ENCODE measurements around the gene UBE2R2.
A peak's percentile ranks its signal among the peaks of the same experiment; 100 is the strongest.
"Not testable (repeated sequence)": the region's sequence is repeated elsewhere in the genome, so short reads cannot be mapped to it uniquely, and the experiment has no call there.

UBE2R2 gene

DNA sequence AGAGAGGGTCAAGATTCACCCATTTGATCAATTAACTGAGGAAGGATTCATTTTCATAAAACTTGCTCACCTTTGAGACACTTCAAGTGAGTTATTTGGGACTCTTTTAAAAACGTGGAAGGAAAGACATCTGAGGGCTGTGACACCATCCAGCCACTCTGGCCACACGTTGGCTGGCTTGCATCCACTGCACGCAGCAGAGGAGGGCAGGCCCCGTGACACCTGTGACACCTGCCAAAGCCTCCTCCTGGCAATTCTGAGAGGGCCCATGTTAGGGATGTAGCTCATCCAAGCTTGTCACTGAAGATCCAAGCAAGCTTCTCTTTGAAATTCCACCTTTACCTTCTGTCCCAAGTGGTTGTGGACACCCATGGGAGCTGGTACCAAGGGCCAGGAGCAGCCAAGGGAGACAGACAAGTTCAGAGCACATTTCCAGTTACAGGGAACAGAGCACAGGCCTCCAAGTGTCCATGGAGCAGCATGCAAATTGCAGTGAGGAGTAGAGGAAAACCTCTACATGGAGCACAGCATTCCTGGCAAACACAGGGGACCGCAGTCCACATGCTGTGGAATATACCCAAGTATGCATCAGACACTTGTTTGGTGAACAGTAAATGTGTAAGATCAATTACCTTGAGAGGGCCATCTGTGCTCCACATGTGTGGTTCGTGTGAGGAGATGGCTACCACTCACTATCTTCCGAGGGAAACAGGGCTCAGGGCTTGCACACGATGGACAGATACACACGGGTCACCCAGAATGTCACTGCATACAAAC, 16.8 kb upstream of the UBE2R2 start:
- DNase-seq (ENCODE audit: low read depth) = no peak

DNA sequence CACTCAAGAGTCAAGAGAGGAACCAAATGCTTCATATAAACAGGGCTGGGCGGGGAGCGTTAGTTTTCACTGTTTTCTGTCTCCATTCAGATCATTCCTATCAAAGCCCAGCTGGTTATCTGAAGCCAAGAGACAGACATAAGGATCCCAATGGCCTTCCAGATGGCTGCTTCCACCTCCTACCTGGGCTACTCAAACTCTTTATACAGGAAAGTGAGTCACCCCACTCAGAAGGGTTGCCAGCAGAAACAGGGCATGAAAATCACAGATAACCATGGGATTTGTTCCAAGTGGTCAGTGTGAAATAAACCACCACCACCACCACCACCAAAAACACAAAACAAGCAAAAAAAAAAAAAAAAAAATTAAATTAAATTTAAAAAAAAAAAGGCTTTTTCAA, 16.1 kb upstream of the UBE2R2 start:
- no peak for DNase-seq (ENCODE audit: low read depth)

DNA sequence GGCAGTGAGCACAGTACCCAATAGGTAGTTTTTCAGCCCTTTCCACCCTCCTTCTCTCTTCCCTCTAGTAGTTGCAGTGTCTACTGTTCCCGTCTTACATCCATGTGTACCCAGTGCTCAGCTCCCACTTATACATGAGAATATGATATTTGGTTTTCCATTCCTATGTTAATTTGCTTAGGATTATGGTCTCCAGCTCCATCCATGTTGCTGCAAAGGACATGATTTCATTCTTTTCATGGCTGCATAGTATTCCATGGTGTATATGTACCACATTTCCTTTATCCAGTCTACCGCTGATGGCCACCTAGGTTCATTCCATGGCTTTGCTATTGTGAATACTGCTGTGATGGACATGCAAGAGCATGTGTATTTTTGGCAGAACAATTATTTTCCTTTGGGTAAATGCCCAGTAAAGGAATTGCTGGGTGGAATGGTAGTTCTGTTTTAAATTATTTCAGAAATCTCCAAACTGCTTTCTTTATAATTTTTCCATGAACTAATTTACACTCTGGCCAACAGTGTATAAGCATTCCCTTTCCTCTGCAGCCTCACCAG, 14.9 kb upstream of the UBE2R2 start:
- not testable (repeated sequence) for DNase-seq (ENCODE audit: low read depth)

DNA sequence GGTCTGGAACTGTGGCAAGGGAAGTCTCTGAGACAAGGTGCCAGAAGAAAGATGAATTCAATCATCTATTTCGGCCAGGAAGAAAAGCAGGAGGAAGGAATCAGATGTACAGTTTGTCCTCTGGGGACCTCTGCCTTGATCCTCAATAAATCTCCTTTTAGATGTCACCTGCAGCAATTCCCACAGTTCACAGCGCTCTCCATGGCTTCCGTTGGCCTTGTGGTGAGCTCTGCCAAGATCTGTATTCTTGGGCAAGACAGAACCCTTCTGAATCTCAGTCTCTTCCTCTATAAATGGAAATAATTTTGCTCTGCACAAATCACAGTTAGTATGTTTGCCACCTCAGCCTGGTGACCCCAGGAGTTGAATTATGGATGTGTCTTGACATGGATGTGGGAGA, 12.8 kb upstream of the UBE2R2 start:
- not testable (repeated sequence) for DNase-seq (ENCODE audit: low read depth)

DNA sequence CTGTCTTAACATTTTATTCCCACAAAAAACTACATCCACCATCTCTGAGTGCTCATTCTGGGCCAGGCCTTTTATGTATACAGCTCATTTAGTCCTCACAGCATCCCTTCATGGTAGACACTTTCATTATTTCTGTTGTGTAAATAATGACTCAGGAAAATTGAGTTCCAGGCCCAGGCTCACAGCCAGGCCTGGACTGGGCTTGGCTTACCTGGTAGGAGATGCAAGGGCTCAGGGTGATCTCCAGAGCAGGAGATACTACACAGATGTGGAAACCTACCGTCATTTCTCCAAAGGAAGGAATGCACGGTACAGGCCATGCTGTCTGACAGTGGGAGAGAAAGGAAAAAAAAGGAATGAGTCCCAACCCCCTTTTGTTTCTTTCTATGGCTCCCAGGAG, 9.8 kb upstream of the UBE2R2 start:
- DNase-seq (ENCODE audit: low read depth) = not testable (repeated sequence)

DNA sequence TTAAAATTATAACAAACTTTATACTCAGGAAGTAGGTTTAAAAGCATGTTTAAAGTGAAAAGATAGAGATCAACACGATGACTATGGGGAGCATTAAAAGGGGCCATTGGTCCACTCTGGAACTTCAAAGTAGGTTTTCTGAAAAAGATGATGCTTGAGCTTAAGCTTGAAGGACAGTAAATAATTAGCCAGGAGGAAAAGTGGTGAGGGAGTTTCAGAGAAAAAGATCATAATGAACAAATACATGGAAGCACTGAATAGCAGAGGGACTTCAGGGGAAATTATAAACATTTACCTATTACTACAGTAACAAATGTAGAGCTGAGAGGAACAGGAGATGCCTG, 8.0 kb upstream of the UBE2R2 start:
- not testable (repeated sequence) for DNase-seq (ENCODE audit: low read depth)

DNA sequence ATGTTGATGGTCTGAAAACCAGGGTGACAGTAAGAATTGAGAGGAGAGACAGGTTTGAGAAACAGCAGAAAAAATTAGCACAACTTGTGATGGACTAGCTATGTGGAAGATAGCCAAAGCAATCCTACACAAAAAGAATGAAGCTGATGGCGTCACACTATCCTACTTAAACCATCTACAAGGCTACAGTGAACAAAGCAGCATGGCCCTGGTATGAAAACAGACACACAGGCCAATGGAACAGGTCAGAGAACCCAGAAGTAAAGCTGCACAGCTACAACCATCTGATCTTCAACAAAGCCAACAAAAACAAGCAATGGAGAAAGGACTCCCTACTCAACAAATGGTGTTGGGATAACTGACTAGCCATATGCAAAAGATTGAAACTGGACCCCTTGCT, 7.5 kb upstream of the UBE2R2 start:
- no peak for DNase-seq (ENCODE audit: low read depth)

DNA sequence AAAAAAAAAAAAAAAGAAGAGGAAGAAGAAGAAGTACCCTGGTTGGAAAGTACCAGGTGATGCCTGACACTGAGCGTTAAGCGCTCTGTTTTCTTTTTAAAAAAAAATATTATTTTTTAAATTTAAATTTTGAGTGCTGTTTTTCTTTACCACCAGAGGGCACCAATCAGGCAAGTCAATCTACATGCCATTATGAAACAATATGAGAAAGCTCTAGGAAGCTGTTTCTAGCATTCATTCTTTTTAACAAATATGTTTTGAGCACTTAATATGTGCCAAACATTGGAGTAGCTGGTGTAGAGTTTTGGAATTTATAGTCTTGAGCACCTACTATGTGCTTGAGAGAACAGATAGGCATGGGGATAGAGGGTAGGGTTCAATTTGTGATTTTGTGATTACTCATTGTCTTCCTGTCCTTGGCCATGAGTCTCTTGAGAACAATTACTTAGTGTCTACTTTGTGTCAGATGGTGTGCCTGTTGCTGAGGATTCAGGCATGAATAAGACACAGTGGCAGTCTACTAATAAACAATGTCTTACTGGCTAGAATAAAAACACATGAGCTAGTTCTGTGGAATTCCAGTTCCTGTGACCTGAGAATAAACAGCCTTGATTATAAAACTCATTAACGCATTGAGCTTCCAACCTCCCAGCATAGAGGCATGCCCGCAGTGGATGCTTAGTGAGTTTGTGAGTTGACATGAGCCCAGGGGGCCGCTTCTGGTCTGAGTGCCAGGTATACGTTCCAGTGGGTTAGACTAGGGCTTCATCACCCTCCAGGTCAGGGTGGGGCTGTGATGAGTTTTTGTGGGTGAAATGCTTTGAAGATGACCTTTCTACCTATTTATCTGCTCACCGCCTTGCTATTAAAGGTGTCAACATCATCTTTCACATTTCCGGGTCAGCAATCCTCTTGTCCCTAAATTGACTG, 3.0 kb upstream of the UBE2R2 start:
- DNase-seq (ENCODE audit: low read depth) = peak; percentile 42

DNA sequence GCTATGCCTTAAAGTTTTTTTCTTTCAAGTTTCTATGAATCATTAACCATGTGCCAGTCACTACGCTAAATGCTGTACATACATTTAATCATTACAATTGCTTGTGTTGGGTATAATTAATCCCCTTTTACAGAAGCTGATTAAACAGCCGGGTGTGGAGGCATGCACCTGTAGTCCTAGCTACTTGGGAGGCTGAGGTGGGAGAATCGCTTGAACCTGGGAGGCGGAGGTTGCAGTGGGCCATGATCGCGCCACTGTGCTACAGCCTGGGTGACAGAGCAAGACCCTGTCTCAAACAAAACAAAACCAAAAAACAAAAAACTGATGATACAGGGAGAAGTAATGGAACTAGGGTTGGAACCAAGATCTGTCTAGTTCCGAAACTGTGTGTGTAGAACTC, 1.2 kb upstream of the UBE2R2 start:
- no peak for DNase-seq (ENCODE audit: low read depth)

DNA sequence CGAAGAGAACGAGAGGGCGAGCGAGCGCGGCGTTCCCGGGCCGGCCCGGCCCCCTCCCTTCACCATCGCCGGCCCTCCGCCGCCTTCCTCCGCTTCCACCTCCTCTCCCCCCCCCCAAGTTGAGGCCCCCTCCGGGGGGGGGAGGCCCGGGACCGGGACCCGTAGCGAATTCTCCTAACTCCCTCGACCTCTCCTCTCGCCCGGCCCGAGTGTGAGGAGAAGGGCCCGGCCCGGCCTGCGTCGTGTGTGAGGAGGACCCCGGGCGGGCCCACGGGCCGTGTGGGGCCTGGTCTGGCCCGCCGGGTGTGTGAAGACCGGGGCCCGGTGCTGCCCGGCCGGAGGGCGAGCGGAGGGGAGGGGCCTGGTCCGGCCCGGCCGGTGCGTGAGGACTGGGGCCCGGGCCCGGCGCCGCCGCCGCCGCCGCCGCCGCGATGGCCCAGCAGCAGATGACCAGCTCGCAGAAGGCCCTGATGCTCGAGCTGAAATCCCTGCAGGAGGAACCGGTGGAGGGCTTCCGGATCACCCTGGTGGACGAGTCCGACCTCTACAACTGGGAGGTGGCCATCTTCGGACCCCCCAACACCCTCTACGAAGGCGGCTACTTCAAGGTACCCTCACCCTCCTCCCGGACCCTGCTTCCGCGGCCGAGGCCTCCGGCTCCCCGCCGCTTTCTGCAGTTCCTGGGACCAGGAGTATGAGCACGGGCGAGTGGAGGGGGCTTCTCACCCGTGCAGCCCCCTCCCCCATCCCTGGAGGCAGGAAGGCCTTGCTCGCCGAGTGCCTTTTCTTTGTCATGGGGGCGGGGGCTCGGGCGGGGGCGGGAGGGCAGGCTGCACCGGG, 587 bp downstream of the UBE2R2 start:
- DNase-seq (ENCODE audit: low read depth) = no peak

DNA sequence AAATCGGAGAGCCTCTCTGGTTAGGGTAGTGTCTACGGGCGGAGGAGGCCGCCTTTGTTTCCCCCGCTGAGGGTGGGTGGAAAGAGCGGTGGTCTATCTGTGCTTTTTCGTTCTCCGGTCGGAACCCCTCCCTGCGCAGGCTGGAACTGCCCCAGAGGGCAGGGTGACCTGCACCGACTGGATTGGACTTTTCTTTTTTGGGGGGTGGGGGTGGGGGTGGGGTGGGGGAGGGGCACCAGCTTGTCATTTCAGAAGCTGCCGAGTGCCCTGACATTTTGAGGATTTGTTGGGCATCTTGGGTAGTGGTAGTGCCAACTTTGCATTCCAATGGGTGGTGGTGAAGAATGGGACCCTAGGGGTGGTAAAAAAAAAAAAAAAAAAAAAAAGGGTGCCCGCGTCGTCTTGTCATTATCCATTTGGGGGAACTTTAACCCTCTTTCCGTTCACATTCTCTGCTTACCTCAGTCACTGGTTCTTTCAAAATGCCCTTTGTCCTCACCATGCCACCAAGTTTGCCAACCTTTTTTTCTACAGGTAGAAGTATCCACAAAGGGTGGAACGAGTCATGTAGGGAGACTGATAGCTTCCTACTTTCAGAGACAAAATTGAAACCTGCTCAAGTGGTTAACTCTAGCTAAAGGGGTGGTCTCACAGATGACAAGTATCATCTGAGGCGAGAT, 1.3 kb downstream of the UBE2R2 start:
- no peak for DNase-seq (ENCODE audit: low read depth)

DNA sequence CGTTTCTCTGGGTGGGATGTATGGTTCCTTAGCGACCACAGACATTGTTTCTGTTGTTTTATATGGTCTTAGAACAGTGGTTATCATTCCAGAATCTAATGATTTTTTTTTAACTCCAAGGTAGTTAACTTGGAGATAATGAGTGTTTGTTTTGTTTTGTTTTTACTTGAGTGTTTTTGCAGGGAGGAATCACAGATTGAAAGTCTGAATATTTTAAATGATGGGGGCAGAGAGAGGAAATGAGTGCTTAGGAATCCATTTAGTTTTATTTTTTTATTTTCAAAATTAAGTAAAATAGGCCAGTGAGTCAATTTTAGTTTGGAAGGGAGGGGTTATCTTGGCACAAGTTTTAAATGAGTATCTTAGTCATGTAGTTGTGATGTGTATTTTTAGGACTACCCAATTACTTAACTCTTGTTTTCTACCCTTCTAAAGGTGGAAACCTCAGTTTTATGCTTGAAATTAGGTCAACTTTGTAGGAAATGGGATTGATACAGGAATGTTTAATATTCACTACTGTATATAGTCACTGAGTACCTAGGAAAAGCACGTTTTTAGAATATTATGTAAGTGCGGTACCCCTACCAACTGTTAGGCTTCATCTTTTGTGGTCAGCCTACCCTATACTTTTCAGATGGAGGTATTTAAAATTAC, 2.0 kb downstream of the UBE2R2 start:
- DNase-seq (ENCODE audit: low read depth) = peak; percentile 49

DNA sequence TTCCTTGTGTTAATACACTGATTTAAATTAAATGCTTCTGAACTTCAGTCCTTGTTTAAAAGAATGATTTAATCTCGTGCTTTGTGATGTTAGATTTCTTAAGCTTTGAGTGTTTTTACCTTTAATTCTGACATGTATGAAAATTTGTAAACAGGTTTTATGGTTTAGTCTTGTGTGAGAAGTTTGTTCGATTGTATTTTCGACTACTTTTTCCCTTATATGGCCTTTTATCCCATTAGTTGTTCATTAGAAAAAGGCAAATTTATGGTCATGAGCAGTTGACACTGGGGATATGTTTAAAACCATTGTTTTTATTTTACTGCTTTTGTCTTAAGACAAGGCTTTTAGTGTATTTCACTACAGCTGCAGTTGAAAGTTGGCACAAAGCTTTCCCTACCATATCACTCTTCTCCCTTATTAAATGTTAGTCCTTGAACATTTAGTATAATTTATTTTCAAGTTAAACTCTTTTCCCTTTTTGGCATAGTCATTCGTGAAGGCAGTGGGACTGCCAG, 3.3 kb downstream of the UBE2R2 start:
- DNase-seq (ENCODE audit: low read depth) = no peak

DNA sequence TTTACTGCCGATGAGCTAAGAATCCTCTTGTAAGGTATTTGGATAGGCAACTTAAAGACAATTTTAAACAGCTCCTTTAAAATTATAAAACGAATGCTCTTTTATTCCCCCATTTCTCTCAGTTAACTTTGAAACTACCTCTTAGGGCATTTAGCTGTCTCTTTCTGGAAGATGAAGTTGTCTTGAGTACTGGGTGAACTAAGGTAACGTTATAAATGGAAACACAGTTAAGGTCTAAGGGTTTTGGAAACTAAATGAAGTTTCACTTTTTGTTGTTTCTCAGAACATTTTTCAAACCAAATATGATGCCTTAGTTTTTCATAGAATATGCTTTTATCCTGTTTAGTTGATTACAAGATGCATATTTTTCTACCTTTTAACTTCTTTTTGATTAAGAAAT, 6.8 kb downstream of the UBE2R2 start:
- DNase-seq (ENCODE audit: low read depth) = no peak

DNA sequence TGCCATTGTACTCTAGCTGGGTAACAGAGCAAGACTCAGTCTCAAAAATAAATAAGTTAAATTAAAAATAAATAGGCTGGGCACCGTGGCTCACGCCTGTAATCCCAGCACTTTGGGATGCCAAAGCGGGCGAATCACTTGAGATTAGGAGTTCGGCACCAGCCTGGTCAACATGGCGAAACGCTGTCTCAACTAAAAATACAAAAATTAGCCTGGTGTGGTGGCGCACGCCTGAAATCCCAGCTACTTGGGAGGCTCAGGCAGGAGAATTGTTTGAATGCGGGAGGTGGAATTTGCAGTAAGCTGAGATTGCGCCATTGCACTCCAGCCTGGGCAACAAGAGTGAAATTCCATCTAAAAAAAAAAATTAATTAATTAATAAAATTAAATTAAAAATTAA, 10.3 kb downstream of the UBE2R2 start:
- not testable (repeated sequence) for DNase-seq (ENCODE audit: low read depth)

DNA sequence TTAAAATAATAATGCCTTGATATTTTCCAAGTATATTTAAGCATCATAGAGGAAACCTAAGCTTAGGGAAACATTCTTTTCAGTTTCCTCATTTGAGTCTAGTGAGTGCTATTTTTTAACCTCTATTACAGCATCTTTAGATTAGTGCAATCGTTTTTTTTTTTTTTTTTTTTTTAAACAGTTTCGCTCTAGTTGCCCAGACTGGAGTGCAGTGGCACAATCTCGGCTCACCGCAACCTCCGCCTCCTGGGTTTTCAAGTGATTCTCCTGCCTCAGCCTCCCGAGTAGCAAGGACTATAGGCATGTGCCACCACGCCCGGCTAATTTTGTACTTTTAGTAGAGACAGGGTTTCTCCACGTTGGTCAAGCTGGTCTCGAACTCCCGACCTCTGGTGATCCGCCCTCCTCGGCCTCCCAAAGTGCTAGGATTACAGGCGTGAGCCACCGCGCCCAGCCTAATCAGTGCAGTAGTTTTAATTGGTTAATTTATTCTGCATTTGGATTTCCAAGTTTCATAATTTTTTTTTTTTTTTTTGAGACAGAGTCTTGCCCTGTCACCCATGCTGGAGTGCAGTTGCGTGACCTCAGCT, 12.8 kb downstream of the UBE2R2 start:
- DNase-seq (ENCODE audit: low read depth) = not testable (repeated sequence)

DNA sequence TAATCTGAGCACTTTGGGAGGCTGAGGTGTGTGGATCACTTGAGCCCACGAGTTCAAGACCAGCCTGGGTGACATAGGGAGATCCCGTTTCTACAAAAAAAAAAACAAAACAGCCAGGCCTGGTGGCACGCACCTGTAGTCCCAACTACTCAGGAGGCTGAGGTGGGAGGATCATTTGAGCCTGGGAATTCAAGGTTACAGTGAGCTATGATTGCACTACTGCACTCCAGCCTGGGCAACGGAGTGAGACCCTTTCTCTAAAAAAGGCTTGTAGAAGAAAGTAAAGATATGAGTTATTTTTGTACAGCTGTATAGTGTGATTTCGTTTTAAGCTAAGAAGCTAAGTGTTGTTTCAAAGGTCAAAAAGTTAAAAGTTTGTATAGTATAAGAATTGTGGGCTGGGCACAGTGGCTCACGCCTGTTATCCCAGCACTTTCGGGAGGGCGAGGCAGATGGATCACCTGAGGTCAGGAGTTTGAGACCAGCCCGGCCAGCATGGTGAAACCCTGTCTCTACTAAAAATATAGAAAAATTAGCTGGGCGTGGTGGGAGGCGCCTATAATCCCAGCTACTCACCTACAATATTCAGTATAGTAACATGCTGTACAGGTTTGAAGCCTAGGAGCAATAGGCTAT, 18.8 kb downstream of the UBE2R2 start:
- DNase-seq (ENCODE audit: low read depth) = no peak

DNA sequence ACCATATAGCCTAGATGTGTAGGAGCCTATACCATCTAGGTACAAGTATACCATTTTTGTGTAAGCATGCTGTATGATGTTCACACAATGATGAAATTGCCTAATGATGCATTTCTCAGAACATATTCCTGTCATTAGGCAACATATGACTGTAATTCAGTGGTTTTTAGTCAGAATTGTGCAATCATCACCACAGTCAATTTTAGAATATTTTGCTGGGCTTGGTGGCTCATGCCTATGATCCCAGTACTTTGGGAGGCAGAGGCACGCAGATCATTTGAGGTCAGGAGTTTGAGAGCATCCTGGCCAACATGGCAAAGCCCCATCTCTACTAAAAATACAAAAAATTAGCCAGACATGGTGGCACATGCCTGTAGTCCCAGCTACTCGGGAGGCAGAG, 19.3 kb downstream of the UBE2R2 start:
- DNase-seq (ENCODE audit: low read depth) = peak; percentile 94

DNA sequence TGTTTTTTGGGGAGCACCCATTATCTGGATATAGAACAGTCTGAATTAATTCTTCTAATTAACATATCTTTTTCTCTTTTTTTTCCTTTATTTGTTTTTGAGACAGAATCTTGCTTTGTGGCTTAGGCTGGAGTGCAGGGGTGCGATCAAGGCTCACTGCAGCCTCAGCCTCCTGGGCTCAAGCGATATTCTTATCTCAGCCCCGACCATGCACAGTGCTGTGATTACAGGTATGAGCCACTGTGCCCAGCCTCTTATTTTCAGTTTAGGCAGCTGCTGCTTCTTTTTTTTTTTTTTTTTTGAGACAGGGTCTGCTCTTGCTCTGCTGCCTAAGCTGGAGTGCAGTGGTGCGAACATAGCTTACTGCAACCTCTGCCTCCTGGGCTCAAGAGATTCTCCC, 20.2 kb downstream of the UBE2R2 start:
- no peak for DNase-seq (ENCODE audit: low read depth)

DNA sequence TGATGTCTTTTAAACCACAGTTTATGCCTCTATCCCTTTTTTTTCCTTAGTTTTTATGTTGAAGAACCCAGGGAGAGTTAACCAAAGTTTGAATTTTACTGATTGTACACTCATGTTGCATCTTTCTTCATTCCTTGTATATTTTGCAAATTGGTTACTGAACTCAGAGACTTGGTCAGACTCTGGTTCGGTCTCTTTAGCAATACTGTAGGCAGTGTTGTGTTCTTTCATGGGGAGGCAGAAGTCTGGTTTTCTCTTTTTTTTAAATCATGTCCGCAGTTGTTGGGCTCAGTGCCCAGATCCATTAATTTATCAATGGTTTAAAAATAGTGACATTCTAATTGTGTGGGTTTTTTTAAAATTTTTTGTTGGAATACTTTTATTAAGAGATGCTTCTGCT, 23.4 kb downstream of the UBE2R2 start:
- no peak for DNase-seq (ENCODE audit: low read depth)
